ENCODE data around the gene C1orf159. TPM values are rescaled to one million over a fixed set of nuclear protein-coding genes. Genes with fewer than 3 reads are reported as not detected.

C1orf159 gene
- total and polyA plus RNA-seq, 2 experiments from 2014 or later = 7.1 to 25.1 TPM

GRCh38 chr1:1161683-1162079, 45.8 kb upstream of the C1orf159 start:
- 89% methylated on average over 10 of the region's 17 CpGs for WGBS (ENCODE audit: low lambda C conversion rate, missing lambda C conversion rate)
- Histone ChIP-seq H2AFZ (no peak overlapping the region), H3K27me3 (no peaks in the 10 kb centered on the region), H3K4me1 (ENCODE audit: insufficient read depth) (peaks cover 17% of the 10 kb centered on the region), H3K4me3 (no peak overlapping the region), H3K4me2 (peak overlapping the region; percentile 87), H3K9me3 (ENCODE audit: low read depth) (no peaks in the 10 kb centered on the region), H3K9me2 (replicated peaks; ENCODE audit: insufficient read depth) (no peaks in the 10 kb centered on the region), H3K79me2 (peaks cover 36% of the 10 kb centered on the region), H3K36me3 (replicated peaks; ENCODE audit: insufficient read depth, low read depth) (no peaks in the 10 kb centered on the region), H3K27ac (peak overlapping the region; percentile 79), H4K20me1 (ENCODE audit: insufficient read depth, poor library complexity, severe bottlenecking) (peaks cover 17% of the 10 kb centered on the region)
- TF ChIP-seq CTCF (IDR thresholded peaks at IDR 0.05; ENCODE audit: poor library complexity) (no peak), EZH2 (IDR thresholded peaks at IDR 0.05; ENCODE audit: borderline replicate concordance) (no peak), EZH2phosphoT487 (IDR thresholded peaks at IDR 0.05; ENCODE audit: low read depth, severe bottlenecking, unreplicated experiment) (no peak)
- DNase-seq (ENCODE audit: low spot score) = no peak

GRCh38 chr1:1161078-1161682, 45.3 kb upstream of the C1orf159 start:
- DNase-seq (ENCODE audit: low spot score) = no peak
- TF ChIP-seq CTCF (IDR thresholded peaks at IDR 0.05; ENCODE audit: poor library complexity) = no peak
- TF ChIP-seq EZH2phosphoT487 (IDR thresholded peaks at IDR 0.05; ENCODE audit: low read depth, severe bottlenecking, unreplicated experiment) = no peak
- TF ChIP-seq EZH2 (IDR thresholded peaks at IDR 0.05; ENCODE audit: borderline replicate concordance) = no peak
- Histone ChIP-seq H3K27me3 (no peaks in the 10 kb centered on the region), H3K9me3 (ENCODE audit: low read depth) (no peaks in the 10 kb centered on the region), H3K27ac (no peak overlapping the region), H3K9me2 (replicated peaks; ENCODE audit: insufficient read depth) (no peaks in the 10 kb centered on the region), H2AFZ (no peak overlapping the region), H3K79me2 (peaks cover 31% of the 10 kb centered on the region), H3K36me3 (replicated peaks; ENCODE audit: insufficient read depth, low read depth) (no peaks in the 10 kb centered on the region), H4K20me1 (ENCODE audit: insufficient read depth, poor library complexity, severe bottlenecking) (peaks cover 13% of the 10 kb centered on the region), H3K4me2 (no peak overlapping the region), H3K4me3 (no peak overlapping the region), H3K4me1 (ENCODE audit: insufficient read depth) (peaks cover 17% of the 10 kb centered on the region)
- 97% methylated on average over 25 of the region's 29 CpGs for WGBS (ENCODE audit: low lambda C conversion rate, missing lambda C conversion rate)

GRCh38 chr1:1160281-1160930, 44.5 kb upstream of the C1orf159 start:
- peaks cover 13% of the 10 kb centered on the region for H3K4me1 ChIP-seq (ENCODE audit: insufficient read depth)
- no peaks in the 10 kb centered on the region for H3K36me3 ChIP-seq (replicated peaks; ENCODE audit: insufficient read depth, low read depth)
- H4K20me1 ChIP-seq (ENCODE audit: insufficient read depth, poor library complexity, severe bottlenecking) = peaks cover 5% of the 10 kb centered on the region
- no peak overlapping the region for H2AFZ ChIP-seq
- 91% methylated on average over 18 of the region's 23 CpGs for WGBS (ENCODE audit: low lambda C conversion rate, missing lambda C conversion rate)
- DNase-seq (ENCODE audit: low spot score) = no peak
- H3K4me3 ChIP-seq = no peak overlapping the region
- no peaks in the 10 kb centered on the region for H3K27me3 ChIP-seq
- no peak overlapping the region for H3K4me2 ChIP-seq
- H3K9me2 ChIP-seq (replicated peaks; ENCODE audit: insufficient read depth) = no peaks in the 10 kb centered on the region
- H3K9me3 ChIP-seq (ENCODE audit: low read depth) = no peaks in the 10 kb centered on the region
- H3K79me2 ChIP-seq = peaks cover 23% of the 10 kb centered on the region
- TF ChIP-seq EZH2phosphoT487 (IDR thresholded peaks at IDR 0.05; ENCODE audit: low read depth, severe bottlenecking, unreplicated experiment) (no peak), EZH2 (IDR thresholded peaks at IDR 0.05; ENCODE audit: borderline replicate concordance) (no peak), CTCF (IDR thresholded peaks at IDR 0.05; ENCODE audit: poor library complexity) (no peak)
- no peak overlapping the region for H3K27ac ChIP-seq
